Body of pancreas (tissue), 4 donors: Measurements from ENCODE around the gene NEGR1. TPM values are rescaled to one million over a fixed set of nuclear protein-coding genes. Genes with fewer than 3 reads are reported as not detected.

Source experiments
- ATAC-seq: fragments of 150-250 bp; one replicate; pipeline ENCODE4 v1.9.1; 2016
- DNase-seq, 4 donors: peaks; one replicate each; pipeline ENCODE4 v3.0.0-alpha.2; 2019
- H3K27ac ChIP-seq, 4 donors: fragments of 200-600 bp; sonication (generic); 1 replicate in 3 of 4; 2 replicates in 1 of 4; pipeline versions ENCODE4 v1.5.1 to v1.6.1; 2016 to 2019; ENCODE audit warnings: mild to moderate bottlenecking in 1 of 4, mixed read lengths in 1 of 4, moderate library complexity in 1 of 4
- H3K27me3 ChIP-seq, 2 donors: fragments of 200-600 bp; sonication (generic); one replicate each; pipeline ENCODE4 v1.6.0; 2016; ENCODE audit warnings: mild to moderate bottlenecking in 1 of 2
- H3K36me3 ChIP-seq, 2 donors: fragments of 200-600 bp; sonication (generic); replicated peaks in 1 of 2; 2 replicates each; pipeline ENCODE4 v1.5.1; 2016; ENCODE audit warnings: low read depth in 2 of 2; ENCODE audit not compliant: insufficient read depth in 1 of 2
- H3K4me1 ChIP-seq: fragments of 200-600 bp; sonication (generic); one replicate; pipeline ENCODE4 v1.6.0; 2016
- H3K4me3 ChIP-seq, 2 donors: fragments of 200-600 bp; sonication (generic); 1 replicate in 1 of 2; 2 replicates in 1 of 2; pipeline ENCODE4 v1.5.1; 2016 to 2019
- H3K9me3 ChIP-seq, 3 donors: fragments of 200-600 bp; sonication (generic); 1 replicate in 2 of 3; 2 replicates in 1 of 3; pipeline ENCODE4 v1.5.1; 2016
- POLR2A ChIP-seq, 3 donors: fragments of 450-650 bp; IDR thresholded peaks; one replicate each; pipeline ENCODE4 v1.6.1; 2016; ENCODE audit warnings: antibody characterized with exemption in 3 of 3, mild to moderate bottlenecking in 2 of 3
- WGBS, 2 donors: methylation state at CpG; one replicate each; pipeline ENCODE4 v1.1.5; 2017; 5-methylcytosine and 5-hydroxymethylcytosine counted together
- intact Hi-C: fragments of 100-400 bp; cut with DNase I; formaldehyde crosslinking; loops from one replicate; pipeline ENCODE4 v1.15.1; 2023
- total RNA-seq, 2 donors: library from RNA; depleted of rRNA; stranded (reverse); fragments of >200 nt; gene quantifications; one replicate each; pipeline ENCODE4 v1.1.0, GENCODE V29; 2016
- TF ChIP-seq, protein P1 (sequence below), 7 experiments: fragments of 450-650 bp in 4 of 7; fragments of 200-600 bp in 3 of 7; sonication (generic) in 3 of 7; IDR thresholded peaks; one replicate each; pipeline ENCODE4 v1.5.1; 2016 to 2019; ENCODE audit warnings: antibody characterized with exemption in 7 of 7

Gene NEGR1
- total RNA-seq, 2 donors from 2014 or later, result 6.3 to 9.6 TPM

- TF ChIP-seq, protein P1, sequence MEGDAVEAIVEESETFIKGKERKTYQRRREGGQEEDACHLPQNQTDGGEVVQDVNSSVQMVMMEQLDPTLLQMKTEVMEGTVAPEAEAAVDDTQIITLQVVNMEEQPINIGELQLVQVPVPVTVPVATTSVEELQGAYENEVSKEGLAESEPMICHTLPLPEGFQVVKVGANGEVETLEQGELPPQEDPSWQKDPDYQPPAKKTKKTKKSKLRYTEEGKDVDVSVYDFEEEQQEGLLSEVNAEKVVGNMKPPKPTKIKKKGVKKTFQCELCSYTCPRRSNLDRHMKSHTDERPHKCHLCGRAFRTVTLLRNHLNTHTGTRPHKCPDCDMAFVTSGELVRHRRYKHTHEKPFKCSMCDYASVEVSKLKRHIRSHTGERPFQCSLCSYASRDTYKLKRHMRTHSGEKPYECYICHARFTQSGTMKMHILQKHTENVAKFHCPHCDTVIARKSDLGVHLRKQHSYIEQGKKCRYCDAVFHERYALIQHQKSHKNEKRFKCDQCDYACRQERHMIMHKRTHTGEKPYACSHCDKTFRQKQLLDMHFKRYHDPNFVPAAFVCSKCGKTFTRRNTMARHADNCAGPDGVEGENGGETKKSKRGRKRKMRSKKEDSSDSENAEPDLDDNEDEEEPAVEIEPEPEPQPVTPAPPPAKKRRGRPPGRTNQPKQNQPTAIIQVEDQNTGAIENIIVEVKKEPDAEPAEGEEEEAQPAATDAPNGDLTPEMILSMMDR (IDR thresholded peaks at IDR 0.05), result no peak
- no peak for TF ChIP-seq POLR2A (IDR thresholded peaks at IDR 0.05)
- H3K36me3 ChIP-seq, result no peaks in the 10 kb centered on the region
- no peaks in the 10 kb centered on the region for H3K27me3 ChIP-seq
- intact Hi-C loops, result no loop called here
- ATAC-seq (no peak), DNase-seq (no peak)
- no peaks in the 10 kb centered on the region for H3K9me3 ChIP-seq
- no peaks in the 10 kb centered on the region for H3K4me1 ChIP-seq
- H3K27ac ChIP-seq, result no peak overlapping the region
- no peak overlapping the region for H3K4me3 ChIP-seq
Measured at GRCh38 chr1:72288886-72289285, 6.5 kb upstream of the NEGR1 start.

DNA sequence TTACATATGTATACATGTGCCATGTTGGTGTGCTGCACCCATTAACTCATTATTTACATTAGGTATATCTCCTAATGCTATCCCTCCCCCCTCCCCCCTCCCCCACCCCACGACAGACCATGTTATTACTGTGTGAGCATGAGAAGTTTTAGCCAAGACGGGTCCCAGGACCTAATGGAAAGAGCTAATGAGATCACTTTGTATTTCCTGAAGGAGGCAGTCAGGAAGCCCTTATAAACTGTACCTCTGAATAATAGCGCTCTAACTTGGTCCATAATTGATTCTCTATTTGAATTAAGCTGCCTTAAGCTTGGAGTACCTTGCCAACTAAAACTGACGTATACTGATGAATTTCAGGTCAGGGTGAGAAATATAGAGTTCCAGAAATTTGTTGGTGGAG is 4.1 kb upstream of the NEGR1 start:
- WGBS, 2 donors, result 46 to 51% methylated on average over 4 of the region's 4 CpGs
- no peak overlapping the region for H3K27ac ChIP-seq

DNA sequence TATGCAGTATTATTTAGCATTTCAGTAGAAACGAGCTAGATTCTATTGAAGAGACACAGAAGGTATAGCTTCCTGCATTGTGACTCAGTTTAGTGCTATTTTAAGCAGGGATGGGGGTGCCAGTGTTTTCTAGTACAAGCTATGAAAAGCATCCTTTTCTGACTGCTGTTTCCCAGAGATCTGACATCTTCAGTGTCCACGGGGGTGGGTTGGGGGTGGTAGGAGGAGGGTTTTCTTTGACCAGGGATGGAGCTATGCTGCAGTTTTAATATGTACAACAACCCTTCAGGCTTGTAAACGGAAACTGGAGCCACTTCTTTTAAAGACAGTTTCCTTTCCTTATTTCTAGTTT is 2.7 kb upstream of the NEGR1 start:
- H3K36me3 ChIP-seq, result no peaks in the 10 kb centered on the region
- WGBS, 2 donors, result 0 to 7% methylated on average over 3 of the region's 3 CpGs
- H3K27ac ChIP-seq, result peak overlapping the region in 2 of 4 donors; percentile 45 to 78
- H3K9me3 ChIP-seq, result no peaks in the 10 kb centered on the region
- no peak overlapping the region for H3K4me3 ChIP-seq
- H3K4me1 ChIP-seq, result peaks cover 10% of the 10 kb centered on the region
- ATAC-seq (no peak), DNase-seq (peak in 1 of 4 donors; percentile 13)
- H3K27me3 ChIP-seq, result no peaks in the 10 kb centered on the region
- no peak for TF ChIP-seq POLR2A (IDR thresholded peaks at IDR 0.05)
- intact Hi-C loops, result no loop called here

More for the DNA sequence above, 4.1 kb upstream of the NEGR1 start:
- Histone ChIP-seq H3K27me3 (no peaks in the 10 kb centered on the region), H3K36me3 (no peaks in the 10 kb centered on the region), H3K4me1 (peaks cover 10% of the 10 kb centered on the region), H3K4me3 (no peak overlapping the region), H3K9me3 (no peaks in the 10 kb centered on the region)
- intact Hi-C loops, result no loop called here
- DNase-seq, result no peak
- no peak for TF ChIP-seq POLR2A (IDR thresholded peaks at IDR 0.05)
- TF ChIP-seq, protein P1 (IDR thresholded peaks at IDR 0.05), result no peak
- no peak for ATAC-seq

DNA sequence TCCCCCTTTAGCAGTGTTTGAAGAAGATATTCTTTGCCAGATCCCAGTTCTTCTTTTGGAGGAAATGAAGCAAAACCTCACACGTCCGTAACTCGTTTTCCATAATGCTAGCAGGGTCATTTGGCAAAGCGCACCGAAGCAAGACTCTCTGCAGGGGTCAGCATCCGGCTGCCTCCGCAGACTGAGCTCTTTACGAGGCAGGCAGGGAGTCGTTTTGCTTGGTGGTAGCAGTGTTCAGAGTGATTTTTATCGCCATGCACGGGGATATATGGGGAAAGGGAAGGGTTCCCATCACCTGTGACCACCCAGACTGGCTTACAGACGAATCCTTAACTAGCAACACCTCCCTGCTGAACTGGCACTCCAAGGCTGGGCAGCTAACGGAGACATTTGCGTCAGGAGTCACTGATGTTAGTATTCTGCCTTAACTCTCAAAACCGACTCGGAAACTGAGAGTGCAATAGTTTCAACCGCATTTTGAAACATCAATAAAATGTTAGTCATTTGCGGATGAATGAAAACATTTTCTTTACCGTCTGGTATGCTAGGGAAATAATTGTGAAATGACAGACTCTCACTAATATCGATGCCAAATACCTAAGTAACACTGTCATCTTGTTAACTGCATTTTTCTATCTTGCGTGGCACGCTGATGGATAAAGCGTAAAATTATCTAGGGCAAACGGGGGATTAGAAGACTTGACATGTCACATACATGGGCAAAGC is 2.2 kb upstream of the NEGR1 start:
- DNase-seq, result peak; percentile 16 to 45 (median 28)
- peak overlapping the region in 1 of 2 donors; percentile 47 for H3K4me3 ChIP-seq

DNA sequence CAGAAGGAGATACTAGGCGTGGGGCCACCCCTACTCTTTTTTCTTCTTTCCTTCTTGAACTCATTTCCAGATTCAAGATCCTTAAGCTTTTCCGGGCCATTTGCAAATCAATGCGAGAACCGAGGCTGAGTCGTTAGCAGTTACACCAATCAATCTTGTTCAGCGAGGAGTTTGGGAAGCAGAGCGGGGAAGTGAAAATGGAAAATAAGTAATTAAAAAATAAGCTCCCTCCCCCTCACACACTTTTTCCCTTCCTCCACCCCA is 1.7 kb upstream of the NEGR1 start:
- no peaks in the 10 kb centered on the region for H3K27me3 ChIP-seq
- H3K36me3 ChIP-seq, result no peaks in the 10 kb centered on the region
- peak overlapping the region; percentile 14 to 47 for H3K4me3 ChIP-seq
- TF ChIP-seq, protein P1 (IDR thresholded peaks at IDR 0.05), result no peak
- no peak for TF ChIP-seq POLR2A (IDR thresholded peaks at IDR 0.05)
- H3K27ac ChIP-seq, result peak overlapping the region; percentile 53 to 78 (median 73)
- DNase-seq, result no peak
- intact Hi-C loops, result no loop called here
- H3K4me1 ChIP-seq, result peaks cover 10% of the 10 kb centered on the region
- ATAC-seq, result peak; percentile 2
- H3K9me3 ChIP-seq, result no peaks in the 10 kb centered on the region
- WGBS, 2 donors, result 1% methylated on average over 7 of the region's 7 CpGs

More for the DNA sequence above, 2.2 kb upstream of the NEGR1 start:
- no peaks in the 10 kb centered on the region for H3K36me3 ChIP-seq
- peak in 1 of 3 donors; percentile 4 for TF ChIP-seq POLR2A (IDR thresholded peaks at IDR 0.05)
- TF ChIP-seq, protein P1 (IDR thresholded peaks at IDR 0.05), result no peak
- H3K4me1 ChIP-seq, result peaks cover 10% of the 10 kb centered on the region
- H3K27me3 ChIP-seq, result no peaks in the 10 kb centered on the region
- 0 to 1% methylated on average over 20 to 24 of the region's 24 CpGs for WGBS, 2 donors
- intact Hi-C loops, result no loop called here
- peak; percentile 14 for ATAC-seq
- peak overlapping the region; percentile 53 to 78 (median 73) for H3K27ac ChIP-seq
- H3K9me3 ChIP-seq, result no peaks in the 10 kb centered on the region
